GM18873 (cell line): ENCODE measurements around the gene TIMP3.

Experiments used
- ATAC-seq: cut with Tn5 transposase; IDR thresholded peaks from one replicate; pipeline ENCODE4 v1.9.1; 2021; ENCODE audit warnings: mild to moderate bottlenecking, moderate library complexity, moderate number of reproducible peaks; ENCODE audit not compliant: unreplicated experiment, low FRiP score

Gene TIMP3

GRCh38 chr22:32785321-32786026 is 16.0 kb upstream of the TIMP3 start:
- no peak for ATAC-seq

GRCh38 chr22:32786027-32786418 is 15.5 kb upstream of the TIMP3 start:
- no peak for ATAC-seq

GRCh38 chr22:32788904-32789624 is 12.4 kb upstream of the TIMP3 start:
- ATAC-seq: no peak

DNA sequence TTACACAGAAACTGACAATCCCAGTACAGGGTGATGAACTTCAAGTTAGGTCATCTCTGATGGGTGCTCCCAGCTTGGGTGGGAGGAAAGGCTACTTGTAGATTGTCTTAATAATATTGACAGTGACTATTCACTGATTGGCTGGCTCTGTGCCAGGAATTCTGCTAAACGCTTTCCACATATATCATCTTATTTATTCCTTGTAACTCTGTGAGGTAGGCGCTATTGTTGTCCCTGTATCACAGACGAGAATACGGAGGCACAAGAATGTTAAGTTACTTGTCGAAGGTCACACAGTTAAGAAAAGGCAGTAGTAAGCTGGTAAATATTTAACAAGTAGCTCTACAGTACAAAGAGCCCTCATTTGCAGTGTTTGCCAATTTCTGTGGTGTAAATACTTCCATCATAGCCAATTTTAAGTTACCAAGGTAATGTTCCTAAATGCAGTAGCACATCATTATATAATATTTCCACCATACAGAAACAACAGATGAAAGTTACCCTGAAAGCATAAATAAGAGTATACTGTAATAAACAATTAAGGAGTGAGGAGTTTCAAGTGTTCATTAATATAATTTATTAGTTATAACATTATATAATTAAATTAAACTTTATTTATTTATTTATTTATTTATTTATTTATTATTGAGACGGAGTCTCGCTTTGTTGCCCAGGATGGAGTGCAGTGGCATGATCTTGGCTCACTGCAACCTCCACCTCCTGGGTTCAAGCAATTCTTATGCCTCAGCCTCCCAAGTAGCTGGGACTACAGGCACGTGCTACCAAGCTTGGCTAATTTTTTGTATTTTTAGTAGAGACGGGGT is 11.5 kb upstream of the TIMP3 start:
- no peak for ATAC-seq

DNA sequence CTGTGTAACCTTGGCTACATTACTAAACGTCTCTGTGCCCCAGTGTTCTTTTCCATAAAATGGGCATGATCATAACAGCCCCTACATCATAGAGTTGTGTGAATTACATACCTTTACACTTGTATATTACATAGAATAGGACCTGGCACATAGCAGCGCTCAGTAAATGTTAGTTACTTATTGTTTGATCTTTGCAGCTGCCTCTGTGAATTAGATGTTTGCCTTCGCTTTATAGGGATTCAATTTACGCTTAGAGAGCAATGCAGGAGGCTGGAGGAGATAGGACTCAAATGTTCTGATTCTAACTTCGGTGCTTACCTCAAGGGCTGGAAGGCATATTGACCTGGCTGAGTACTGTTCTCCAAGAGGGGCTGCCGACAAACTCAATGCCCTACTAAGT is 10.4 kb upstream of the TIMP3 start:
- ATAC-seq: no peak

- no peak for ATAC-seq
These were observed 10.0 kb upstream of the TIMP3 start for GRCh38 chr22:32791485-32791884.

GRCh38 chr22:32793589-32793988 is 7.9 kb upstream of the TIMP3 start:
- no peak for ATAC-seq

- no peak for ATAC-seq
These were observed 6.9 kb upstream of the TIMP3 start for GRCh38 chr22:32794449-32795213.

- ATAC-seq: no peak
These were observed 6.3 kb upstream of the TIMP3 start for GRCh38 chr22:32795214-32795596.

GRCh38 chr22:32796865-32797573 is 4.5 kb upstream of the TIMP3 start:
- ATAC-seq: no peak

DNA sequence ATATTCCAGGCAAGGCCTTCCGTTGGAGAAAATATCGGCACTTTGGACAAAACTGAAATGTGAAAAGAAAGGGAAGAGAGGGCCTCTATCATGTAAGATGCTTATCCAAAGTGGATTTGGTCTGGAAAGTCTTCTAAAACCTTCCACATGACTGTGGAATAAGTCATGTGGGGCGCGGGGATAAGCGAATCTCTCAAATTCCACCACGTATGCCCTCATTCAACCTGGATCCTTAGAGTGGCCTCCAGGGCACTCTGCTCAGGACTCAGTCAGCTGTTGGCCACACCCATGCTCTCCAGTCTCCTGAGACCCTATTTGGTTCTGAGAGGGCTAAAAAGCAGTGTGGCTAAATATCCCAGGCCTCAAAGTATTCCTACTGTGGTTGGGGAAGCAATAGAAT is 2.0 kb upstream of the TIMP3 start:
- ATAC-seq: no peak

- ATAC-seq: no peak
These were observed 1.2 kb upstream of the TIMP3 start for GRCh38 chr22:32800158-32800882.

- no peak for ATAC-seq
These were observed 440 bp upstream of the TIMP3 start for GRCh38 chr22:32800994-32801536.

GRCh38 chr22:32802237-32802765 is 796 bp downstream of the TIMP3 start:
- no peak for ATAC-seq

- no peak for ATAC-seq
These were observed 1.7 kb downstream of the TIMP3 start for GRCh38 chr22:32803020-32803737.

GRCh38 chr22:32803738-32804435 is 2.4 kb downstream of the TIMP3 start:
- no peak for ATAC-seq

DNA sequence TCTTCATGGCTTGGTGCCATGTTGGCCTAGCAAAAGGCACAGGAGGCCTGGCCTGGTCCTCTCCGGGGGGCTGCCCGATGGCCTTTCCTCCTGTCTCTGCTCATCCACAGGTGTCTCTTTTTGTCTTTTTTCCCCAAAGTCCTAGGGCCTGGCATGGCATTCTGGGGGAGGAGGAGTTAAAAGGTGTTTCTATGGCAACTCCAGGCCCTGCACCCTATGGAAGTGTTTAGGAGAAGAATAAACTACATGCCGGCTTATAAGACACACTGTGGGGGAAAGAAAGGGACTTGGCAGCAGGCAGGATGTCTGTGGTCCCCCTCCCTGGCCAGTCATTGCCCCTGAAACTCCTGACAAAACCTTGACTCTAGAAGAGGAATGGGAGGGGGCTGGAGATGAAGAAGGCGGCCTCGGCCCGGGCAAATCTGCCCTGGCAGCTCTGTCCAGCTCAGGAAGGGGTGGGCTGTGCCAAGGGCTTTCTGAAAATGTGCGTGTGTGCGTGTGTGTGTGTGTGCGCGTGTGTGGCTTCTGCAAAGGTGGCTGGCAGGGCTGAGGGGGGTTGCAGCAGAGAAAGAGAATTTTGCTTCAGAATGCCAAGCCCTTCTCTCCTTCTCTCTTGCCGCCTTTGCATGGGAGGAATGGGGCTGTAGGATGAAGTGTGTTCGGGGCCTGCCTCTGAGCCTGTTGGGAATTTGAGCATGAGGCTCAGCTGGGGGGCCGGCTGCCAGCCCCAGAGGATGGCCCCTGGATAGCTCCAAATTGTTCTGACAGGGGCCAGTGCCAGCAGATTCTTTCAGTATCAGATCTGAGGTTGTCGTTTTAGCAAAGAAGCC is 3.2 kb downstream of the TIMP3 start:
- ATAC-seq: no peak
